Prostate gland (tissue), 2 donors: Measurements from ENCODE around the gene RBKS. TPM values are rescaled to one million over a fixed set of nuclear protein-coding genes. Genes with fewer than 3 reads are reported as not detected.

Source experiments
- DNase-seq: peaks from one replicate; pipeline ENCODE4 v3.0.0-alpha.2; 2019; ENCODE audit warnings: low spot score
- H3K27ac ChIP-seq, 2 donors: fragments of 200-600 bp; sonication (generic); 2 replicates each; pipeline ENCODE4 v1.5.1; 2017 to 2019
- H3K27me3 ChIP-seq: fragments of 200-600 bp; sonication (generic); replicated peaks from 2 replicates; pipeline ENCODE4 v1.5.1; 2019; ENCODE audit not compliant: insufficient read depth
- H3K36me3 ChIP-seq, 2 donors: fragments of 200-600 bp; sonication (generic); 1 replicate in 1 of 2; 2 replicates in 1 of 2; pipeline versions ENCODE4 v1.5.1 to v1.8.1; 2017 to 2019
- H3K4me1 ChIP-seq: fragments of 200-600 bp; sonication (generic); replicated peaks from 2 replicates; pipeline ENCODE4 v1.5.1; 2019
- H3K4me3 ChIP-seq, 2 donors: fragments of 200-600 bp; sonication (generic); 2 replicates each; pipeline ENCODE4 v1.5.1; 2017 to 2019
- H3K9me3 ChIP-seq: fragments of 200-600 bp; sonication (generic); 2 replicates; pipeline ENCODE4 v1.5.1; 2017
- POLR2A ChIP-seq: fragments of 450-650 bp; IDR thresholded peaks from one replicate; pipeline ENCODE4 v1.6.1; 2016; ENCODE audit warnings: antibody characterized with exemption, mild to moderate bottlenecking
- POLR2AphosphoS5 ChIP-seq: sonication (generic); formaldehyde crosslinking; IDR thresholded peaks from one replicate; pipeline ENCODE4 v1.6.1; 2017; ENCODE audit warnings: antibody characterized with exemption
- WGBS: methylation state at CpG from one replicate; pipeline ENCODE4 v1.1.5; 2018; 5-methylcytosine and 5-hydroxymethylcytosine counted together
- intact Hi-C: fragments of 100-400 bp; cut with DNase I; formaldehyde crosslinking; loops from one replicate; pipeline ENCODE4 v1.14.2; 2022
- total RNA-seq, 2 donors: library from RNA; depleted of rRNA; stranded (reverse); fragments of >200 nt; gene quantifications; one replicate each; pipeline ENCODE4 v1.1.0, GENCODE V29; 2016
- TF ChIP-seq, protein P1 (sequence below), 4 experiments: fragments of 200-600 bp in 2 of 4; fragments of 450-650 bp in 2 of 4; sonication (generic) in 2 of 4; IDR thresholded peaks; 1 replicate in 3 of 4; 2 replicates in 1 of 4; pipeline ENCODE4 v1.5.1; 2016 to 2019; ENCODE audit warnings: antibody characterized with exemption in 4 of 4, mild to moderate bottlenecking in 2 of 4, moderate library complexity in 2 of 4

Gene RBKS
- total RNA-seq, 2 donors from 2014 or later, result 1.6 to 1.8 TPM

DNA sequence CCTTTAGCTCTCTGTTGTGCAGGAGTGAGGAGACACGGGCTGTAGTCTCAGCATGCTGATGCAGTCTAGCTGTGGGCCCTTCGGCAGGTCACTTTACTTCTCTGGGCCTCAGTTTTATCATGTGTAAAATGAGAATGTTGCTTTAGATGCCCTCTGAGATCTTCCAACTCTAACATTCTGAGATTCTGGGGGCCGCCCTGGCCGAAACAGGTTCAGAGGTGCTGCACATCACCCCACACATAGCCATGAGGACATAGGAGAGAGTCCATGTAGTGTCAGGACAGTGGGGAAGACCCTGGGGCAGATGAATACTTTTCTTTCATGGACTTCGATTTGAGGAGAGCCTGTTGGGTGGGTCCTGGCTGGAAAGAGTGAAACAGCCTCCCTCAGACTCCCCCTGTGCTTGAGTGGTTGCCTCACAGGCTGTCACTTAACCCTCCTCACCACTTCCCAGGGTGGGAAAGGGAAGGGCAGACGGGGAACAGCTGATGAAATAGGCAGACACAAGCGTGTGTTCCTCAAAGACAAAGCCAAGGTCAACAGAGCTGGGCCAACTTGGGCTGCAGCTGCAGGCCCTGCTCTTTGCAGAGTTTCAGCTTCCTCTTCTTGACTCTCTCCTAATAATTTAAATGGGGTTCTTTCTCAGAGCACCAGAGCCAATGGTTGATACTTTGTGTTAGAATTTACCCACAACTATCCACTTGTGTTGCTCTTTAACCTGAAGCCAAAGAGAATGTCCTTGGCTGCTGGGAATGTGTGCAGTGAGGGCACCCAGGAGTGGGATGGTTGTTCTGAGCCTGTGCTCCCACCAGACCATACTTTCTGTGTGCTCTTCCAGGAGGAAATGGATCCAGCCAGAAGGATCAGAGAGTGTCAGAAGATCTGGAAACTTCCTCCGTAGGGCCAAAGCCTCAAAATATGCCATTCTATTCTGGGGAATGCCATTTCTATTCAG lies 133.4 kb downstream of the RBKS start:
- H3K4me3 ChIP-seq, result no peak overlapping the region
- TF ChIP-seq, protein P1, sequence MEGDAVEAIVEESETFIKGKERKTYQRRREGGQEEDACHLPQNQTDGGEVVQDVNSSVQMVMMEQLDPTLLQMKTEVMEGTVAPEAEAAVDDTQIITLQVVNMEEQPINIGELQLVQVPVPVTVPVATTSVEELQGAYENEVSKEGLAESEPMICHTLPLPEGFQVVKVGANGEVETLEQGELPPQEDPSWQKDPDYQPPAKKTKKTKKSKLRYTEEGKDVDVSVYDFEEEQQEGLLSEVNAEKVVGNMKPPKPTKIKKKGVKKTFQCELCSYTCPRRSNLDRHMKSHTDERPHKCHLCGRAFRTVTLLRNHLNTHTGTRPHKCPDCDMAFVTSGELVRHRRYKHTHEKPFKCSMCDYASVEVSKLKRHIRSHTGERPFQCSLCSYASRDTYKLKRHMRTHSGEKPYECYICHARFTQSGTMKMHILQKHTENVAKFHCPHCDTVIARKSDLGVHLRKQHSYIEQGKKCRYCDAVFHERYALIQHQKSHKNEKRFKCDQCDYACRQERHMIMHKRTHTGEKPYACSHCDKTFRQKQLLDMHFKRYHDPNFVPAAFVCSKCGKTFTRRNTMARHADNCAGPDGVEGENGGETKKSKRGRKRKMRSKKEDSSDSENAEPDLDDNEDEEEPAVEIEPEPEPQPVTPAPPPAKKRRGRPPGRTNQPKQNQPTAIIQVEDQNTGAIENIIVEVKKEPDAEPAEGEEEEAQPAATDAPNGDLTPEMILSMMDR (IDR thresholded peaks at IDR 0.05), result no peak
- TF ChIP-seq POLR2AphosphoS5 (no peak), POLR2A (no peak)
- 83% methylated on average over 8 of the region's 8 CpGs for WGBS
- no peaks in the 10 kb centered on the region for H3K9me3 ChIP-seq
- intact Hi-C loops, result no loop called here
- no peaks in the 10 kb centered on the region for H3K27me3 ChIP-seq
- no peak for DNase-seq
- no peak overlapping the region for H3K27ac ChIP-seq
- H3K4me1 ChIP-seq, result no peaks in the 10 kb centered on the region
- no peaks in the 10 kb centered on the region for H3K36me3 ChIP-seq

DNA sequence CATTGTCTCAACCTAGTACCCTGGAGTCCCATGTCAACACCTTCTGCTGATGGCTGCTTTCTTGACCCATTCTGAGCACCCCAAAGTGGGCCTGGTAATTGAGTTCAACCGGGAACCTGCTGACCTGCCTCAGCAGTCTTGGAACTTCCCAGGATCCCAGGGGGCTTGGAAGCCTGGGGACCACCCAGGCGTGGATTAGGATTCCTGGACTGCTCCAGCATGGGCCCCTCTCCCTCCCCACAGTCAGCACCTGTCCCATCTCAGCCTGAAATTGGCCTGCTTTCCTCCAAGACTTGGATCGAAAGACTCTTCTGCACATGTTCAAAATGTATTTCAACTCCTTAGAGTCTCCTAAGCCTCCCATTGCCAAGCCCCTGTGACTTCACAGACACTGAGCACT lies 134.1 kb downstream of the RBKS start:
- WGBS, result 79% methylated on average over 3 of the region's 3 CpGs
- no peak overlapping the region for H3K27ac ChIP-seq
- DNase-seq, result no peak
- no peaks in the 10 kb centered on the region for H3K27me3 ChIP-seq
- no peaks in the 10 kb centered on the region for H3K9me3 ChIP-seq
- TF ChIP-seq POLR2A (no peak), POLR2AphosphoS5 (no peak)
- TF ChIP-seq, protein P1 (IDR thresholded peaks at IDR 0.05), result no peak
- intact Hi-C loops, result no loop called here
- no peak overlapping the region for H3K4me3 ChIP-seq
- no peaks in the 10 kb centered on the region for H3K4me1 ChIP-seq
- no peaks in the 10 kb centered on the region for H3K36me3 ChIP-seq

DNA sequence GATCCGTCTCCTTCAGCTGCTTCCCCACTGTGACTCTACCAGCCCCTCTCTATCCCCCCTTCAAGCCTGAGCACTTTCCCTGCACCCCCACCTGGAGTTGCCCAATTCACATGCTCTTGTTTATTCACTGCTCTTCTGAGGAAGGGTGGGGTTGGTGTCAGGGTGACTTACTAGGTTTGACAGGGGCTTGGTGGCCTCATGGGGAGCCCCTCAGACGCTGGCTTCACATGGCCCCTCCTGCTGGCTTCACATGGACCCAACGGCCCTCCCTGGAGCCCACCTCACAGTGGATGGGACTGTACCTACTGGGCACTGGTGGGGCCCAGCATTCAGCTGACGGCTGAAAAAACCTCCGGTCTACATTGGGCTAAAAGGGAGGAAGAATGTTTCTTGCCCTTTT lies 135.4 kb downstream of the RBKS start:
- Histone ChIP-seq H3K27me3 (no peaks in the 10 kb centered on the region), H3K27ac (no peak overlapping the region), H3K36me3 (no peaks in the 10 kb centered on the region), H3K4me3 (no peak overlapping the region), H3K4me1 (no peaks in the 10 kb centered on the region), H3K9me3 (no peaks in the 10 kb centered on the region)
- no peak for TF ChIP-seq POLR2AphosphoS5
- no peak for TF ChIP-seq POLR2A
- TF ChIP-seq, protein P1 (IDR thresholded peaks at IDR 0.05), result no peak
- no peak for DNase-seq
- 94% methylated on average over 5 of the region's 5 CpGs for WGBS
- intact Hi-C loops, result no loop called here

DNA sequence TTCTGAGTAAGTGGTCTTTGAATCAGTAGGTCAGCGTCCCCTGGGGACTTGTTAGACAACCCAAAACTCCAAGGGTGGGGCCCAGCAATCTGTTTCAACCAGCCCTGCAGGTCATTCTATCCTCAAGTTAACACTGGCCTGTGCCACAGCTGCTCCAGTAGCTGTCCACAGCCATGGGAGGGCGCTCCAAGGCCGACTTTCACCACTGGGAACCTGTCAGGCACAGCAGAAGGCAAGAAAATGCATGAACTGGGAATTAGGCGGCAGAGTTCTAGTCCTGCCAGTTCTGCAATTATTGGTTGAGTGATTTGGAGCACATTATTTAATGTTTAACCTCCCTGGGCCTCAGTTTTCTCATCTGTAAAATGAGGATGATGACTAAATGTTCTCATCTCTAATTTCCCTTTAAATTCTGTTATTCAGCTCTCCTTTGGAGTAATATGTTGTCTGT lies 136.0 kb downstream of the RBKS start:
- Histone ChIP-seq H3K4me3 (no peak overlapping the region), H3K4me1 (no peaks in the 10 kb centered on the region), H3K9me3 (no peaks in the 10 kb centered on the region), H3K27me3 (no peaks in the 10 kb centered on the region), H3K36me3 (no peaks in the 10 kb centered on the region), H3K27ac (no peak overlapping the region)
- TF ChIP-seq, protein P1 (IDR thresholded peaks at IDR 0.05), result peak in 3 of 4 experiments; percentile 59 to 78 (median 71)
- peak; percentile 22 for TF ChIP-seq POLR2AphosphoS5
- TF ChIP-seq POLR2A, result no peak
- WGBS, result 50% methylated on average over 4 of the region's 4 CpGs
- DNase-seq, result peak; percentile 40
- intact Hi-C loops, result no loop called here
